ENCODE measurements around the gene GEMIN7. TPM values are rescaled to one million over a fixed set of nuclear protein-coding genes. Genes with fewer than 3 reads are reported as not detected.

Gene GEMIN7
- total RNA-seq, 1 donor from 2014 or later = 10.7 TPM

- DNase-seq (ENCODE audit: low spot score) = no peak
- intact Hi-C loops (cut with DNase I) = loop anchor here (5.0 kb wide), 2 partner anchors 41 to 99 kb away; partner anchors contain the start of genes BLOC1S3, CLASRP and TRAPPC6A
Measured at GRCh38 chr19:45078390-45079062, 534 bp upstream of the GEMIN7 start.

- intact Hi-C loops (cut with DNase I) = loop anchor here (5.0 kb wide), 2 partner anchors 43 to 97 kb away; partner anchors contain the start of genes BLOC1S3, CLASRP and TRAPPC6A
- DNase-seq (ENCODE audit: low spot score) = no peak
Measured at GRCh38 chr19:45079911-45080370, 881 bp downstream of the GEMIN7 start.

- DNase-seq (ENCODE audit: low spot score) = no peak
- intact Hi-C loops (cut with DNase I) = no loop called here
Measured at GRCh38 chr19:45082170-45082569, 3.1 kb downstream of the GEMIN7 start.

DNA sequence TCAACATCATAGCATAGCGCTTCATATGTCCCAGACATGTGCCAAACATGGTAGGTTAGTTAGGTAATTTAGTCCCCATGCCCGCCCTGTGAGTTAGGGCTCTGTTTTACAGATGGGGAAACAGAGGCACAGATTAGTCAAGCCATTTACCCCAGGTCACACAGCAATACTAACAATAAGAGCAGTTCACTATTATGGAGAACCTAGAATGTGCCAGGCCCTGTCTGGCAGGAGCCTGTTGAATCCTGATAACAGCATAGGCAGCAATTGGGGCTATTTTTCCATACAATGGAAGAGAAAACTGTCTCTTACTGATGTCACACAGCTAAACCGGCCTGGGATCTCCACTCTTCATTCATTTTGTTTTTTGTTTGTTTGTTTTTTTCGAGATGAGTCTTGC lies 7.4 kb downstream of the GEMIN7 start:
- intact Hi-C loops (cut with DNase I) = no loop called here
- no peak for DNase-seq (ENCODE audit: low spot score)

- intact Hi-C loops (cut with DNase I) = no loop called here
- no peak for DNase-seq (ENCODE audit: low spot score)
Measured at GRCh38 chr19:45087531-45087930, 8.5 kb downstream of the GEMIN7 start.

DNA sequence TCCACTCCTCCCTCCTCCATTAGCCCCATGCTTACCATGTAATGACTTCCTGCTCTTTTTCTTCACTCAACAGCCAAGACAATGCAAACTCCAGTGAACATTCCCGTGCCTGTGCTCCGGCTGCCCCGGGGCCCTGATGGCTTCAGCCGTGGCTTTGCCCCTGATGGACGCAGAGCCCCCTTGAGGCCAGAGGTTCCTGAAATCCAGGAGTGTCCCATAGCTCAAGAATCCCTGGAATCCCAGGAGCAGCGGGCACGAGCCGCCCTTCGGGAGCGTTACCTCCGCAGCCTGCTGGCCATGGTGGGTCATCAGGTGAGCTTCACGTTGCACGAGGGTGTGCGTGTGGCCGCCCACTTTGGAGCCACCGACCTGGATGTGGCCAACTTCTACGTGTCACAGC lies 11.0 kb downstream of the GEMIN7 start:
- DNase-seq (ENCODE audit: low spot score) = no peak
- intact Hi-C loops (cut with DNase I) = loop anchor here (2.0 to 5.0 kb wide), 2 partner anchors 87 to 159 kb away; partner anchors contain the start of genes BLOC1S3 and TRAPPC6A

GRCh38 chr19:45090606-45091005 lies 11.5 kb downstream of the GEMIN7 start:
- intact Hi-C loops (cut with DNase I) = loop anchor here (2.0 to 5.0 kb wide), 2 partner anchors 87 to 158 kb away; partner anchors contain the start of genes BLOC1S3 and TRAPPC6A
- DNase-seq (ENCODE audit: low spot score) = no peak

DNA sequence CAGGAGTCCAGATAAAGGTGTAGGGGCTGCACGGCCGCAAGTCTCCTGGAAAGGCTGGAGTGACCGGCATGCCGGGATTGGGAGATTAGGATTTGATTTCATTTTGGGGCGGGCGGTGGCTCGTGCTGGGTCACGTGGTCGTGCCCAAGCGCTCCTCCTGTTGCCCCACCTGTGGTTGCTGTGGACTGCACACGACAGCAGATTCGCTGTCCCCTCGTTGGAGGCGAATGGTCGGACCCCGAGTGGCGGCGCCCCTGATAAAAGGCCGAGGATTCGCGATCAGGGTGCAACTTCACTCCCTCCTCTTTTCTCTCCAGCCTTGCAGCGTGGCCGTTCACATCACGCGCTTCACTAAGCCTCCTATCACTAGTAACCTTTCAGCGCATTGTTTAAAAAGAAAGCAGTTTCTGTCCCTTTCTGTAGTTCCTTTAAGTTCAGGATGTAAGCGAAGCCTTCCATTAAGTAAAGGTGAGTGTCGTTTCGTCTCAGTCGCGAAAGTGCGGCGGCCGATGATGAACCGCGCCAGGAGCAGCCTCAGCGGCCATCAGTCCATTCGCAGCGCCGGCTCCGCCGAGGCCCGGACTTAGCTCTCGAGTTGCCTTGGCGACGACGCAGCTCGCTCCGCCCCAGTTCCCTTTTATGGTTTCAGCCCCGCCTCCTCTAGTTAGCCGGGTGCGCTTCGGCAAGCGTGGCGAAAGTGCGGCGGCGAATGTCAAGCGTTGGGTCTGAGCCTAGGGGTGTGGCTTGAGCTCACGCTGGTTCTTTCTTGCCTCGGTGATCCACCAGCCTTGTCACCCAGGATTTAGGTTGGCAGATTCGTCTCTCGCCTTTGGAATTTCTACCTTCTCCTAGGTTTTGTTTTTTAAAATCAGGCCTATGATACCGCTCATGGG lies 12.2 kb downstream of the GEMIN7 start:
- intact Hi-C loops (cut with DNase I) = loop anchor here (2.0 to 5.0 kb wide), 2 partner anchors 86 to 158 kb away; partner anchors contain the start of genes BLOC1S3 and TRAPPC6A
- peak; percentile 99 for DNase-seq (ENCODE audit: low spot score)

DNA sequence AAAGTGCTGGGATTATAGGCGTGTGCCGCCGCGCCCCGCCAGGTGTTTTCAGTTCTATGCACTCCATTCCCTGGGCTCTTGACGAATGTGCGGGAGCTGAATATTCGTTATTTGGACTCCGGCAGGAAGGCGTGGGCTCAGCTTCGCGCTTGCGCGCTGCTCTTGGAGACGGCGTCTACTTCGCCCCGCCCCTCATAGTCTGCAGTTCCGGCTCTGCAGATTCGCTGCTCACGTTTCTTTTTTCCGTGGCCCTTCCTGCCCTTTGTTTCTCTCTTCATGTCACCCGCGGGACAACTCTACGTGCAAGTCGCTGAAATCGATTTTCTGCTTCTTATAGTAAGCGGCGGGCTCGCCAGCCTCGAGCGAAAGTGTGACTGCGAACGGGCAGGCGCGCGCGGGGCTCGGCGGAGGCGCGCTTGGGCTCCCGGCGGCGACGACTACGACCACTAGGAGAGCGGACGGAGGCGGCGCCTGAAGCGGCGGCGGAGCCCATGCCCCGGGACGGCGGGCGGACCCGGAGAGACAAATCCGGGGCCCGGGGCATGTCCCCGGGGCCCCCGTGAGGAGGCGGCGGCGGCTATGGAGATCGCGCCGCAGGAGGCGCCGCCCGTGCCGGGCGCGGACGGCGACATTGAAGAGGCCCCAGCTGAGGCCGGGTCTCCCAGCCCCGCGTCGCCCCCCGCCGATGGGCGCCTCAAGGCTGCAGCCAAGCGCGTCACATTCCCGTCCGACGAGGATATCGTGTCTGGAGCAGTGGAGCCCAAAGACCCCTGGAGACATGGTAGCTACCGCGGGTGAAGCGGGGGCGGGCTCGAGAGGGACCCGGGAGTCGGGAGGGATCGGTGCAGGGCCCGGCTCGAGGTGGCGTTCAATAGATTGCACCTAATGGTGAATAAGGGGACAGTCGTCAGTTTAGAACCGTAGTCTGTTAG lies 14.0 kb downstream of the GEMIN7 start, which contains the start of gene PPP1R37:
PPP1R37 (plus strand) TSS at position 433 of the 932 bp plus-strand sequence; CDS start at position 580, 147 bp downstream.
- intact Hi-C loops (cut with DNase I) = loop anchor here (5.0 kb wide), 1 partner anchor 84 kb away; the partner anchor contains the start of genes BLOC1S3 and TRAPPC6A
- DNase-seq (ENCODE audit: low spot score) = peak; percentile 97

DNA sequence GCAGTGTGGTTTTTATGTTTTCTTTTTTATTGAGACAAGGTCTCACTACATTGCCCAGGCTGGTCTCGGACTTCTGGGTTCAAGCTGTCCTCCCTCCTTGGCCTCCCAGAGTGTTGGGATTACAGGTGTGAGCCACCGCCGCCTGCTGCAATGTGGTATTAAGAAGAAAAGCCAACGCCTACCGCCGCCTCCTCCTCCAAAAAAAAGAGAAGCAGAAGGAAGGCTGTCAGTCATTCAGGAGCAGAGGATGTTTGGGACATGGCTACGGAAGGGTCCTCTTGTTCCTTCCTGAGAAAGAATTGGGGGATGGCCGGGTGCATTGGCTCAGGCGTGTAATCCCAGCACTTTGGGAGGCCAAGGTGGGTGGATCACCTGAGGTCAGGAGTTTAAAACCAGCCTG lies 15.1 kb downstream of the GEMIN7 start:
- intact Hi-C loops (cut with DNase I) = loop anchor here (5.0 kb wide), 1 partner anchor 83 kb away; the partner anchor contains the start of genes BLOC1S3 and TRAPPC6A
- no peak for DNase-seq (ENCODE audit: low spot score)

DNA sequence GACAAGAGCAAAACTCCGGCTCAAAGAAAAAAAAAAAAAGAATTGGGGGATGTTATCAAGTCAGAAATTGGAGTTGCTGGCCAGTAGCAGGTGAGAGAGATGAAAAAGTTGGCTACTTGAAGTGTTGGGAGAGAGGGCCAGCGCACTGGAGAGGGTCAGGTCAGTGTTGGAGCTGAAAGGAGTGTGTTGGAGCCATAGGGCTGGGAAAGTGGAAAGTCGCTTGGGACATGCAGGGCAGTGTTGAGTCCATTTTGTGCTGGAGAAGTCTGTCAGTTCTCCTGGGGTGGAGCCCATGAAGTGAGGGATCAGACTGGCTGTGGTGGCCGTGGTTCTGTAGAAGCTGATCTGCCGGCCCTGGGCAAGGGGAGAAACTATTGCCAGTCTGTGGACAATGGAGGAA lies 15.6 kb downstream of the GEMIN7 start:
- intact Hi-C loops (cut with DNase I) = loop anchor here (5.0 kb wide), 1 partner anchor 83 kb away; the partner anchor contains the start of genes BLOC1S3 and TRAPPC6A
- DNase-seq (ENCODE audit: low spot score) = no peak

GRCh38 chr19:45095496-45096413 lies 16.7 kb downstream of the GEMIN7 start:
- no peak for DNase-seq (ENCODE audit: low spot score)
- intact Hi-C loops (cut with DNase I) = no loop called here

DNA sequence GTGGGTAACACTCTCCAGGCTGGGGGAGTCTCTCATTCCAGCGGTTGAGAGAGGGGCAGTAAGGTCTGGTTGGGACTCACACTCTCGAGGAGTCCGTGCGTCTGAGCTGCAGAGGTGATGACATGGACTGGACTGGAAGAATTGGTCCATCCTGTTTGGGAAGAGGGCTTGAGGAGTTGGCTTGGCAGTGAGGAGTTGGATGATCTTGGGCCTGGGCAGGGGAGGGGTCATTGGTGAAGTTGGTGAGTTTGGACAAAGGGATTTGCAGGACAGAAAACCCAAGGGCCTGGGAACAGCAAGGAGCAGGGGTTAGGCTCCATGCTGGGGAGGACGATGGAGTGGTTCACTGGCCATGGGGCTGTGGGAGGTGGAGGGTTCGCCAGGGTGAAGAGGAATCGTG lies 17.6 kb downstream of the GEMIN7 start:
- intact Hi-C loops (cut with DNase I) = no loop called here
- DNase-seq (ENCODE audit: low spot score) = no peak

- intact Hi-C loops (cut with DNase I) = no loop called here
- no peak for DNase-seq (ENCODE audit: low spot score)
Measured at GRCh38 chr19:45097450-45097775, 18.4 kb downstream of the GEMIN7 start.

- intact Hi-C loops (cut with DNase I) = no loop called here
- DNase-seq (ENCODE audit: low spot score) = no peak
Measured at GRCh38 chr19:45097776-45098520, 18.9 kb downstream of the GEMIN7 start.

- intact Hi-C loops (cut with DNase I) = no loop called here
- DNase-seq (ENCODE audit: low spot score) = no peak
Measured at GRCh38 chr19:45098521-45099466, 19.7 kb downstream of the GEMIN7 start.

Measured in cardiac septum (tissue), 1 donor.